GM12875 (cell line): ENCODE measurements around the gene CEBPZ.

ENCODE experiments used
- H3K4me3 ChIP-seq: one replicate; pipeline ENCODE4 v1.5.1; 2011; ENCODE audit warnings: low read depth, low read length, control low read depth
- CTCF ChIP-seq: IDR thresholded peaks from 2 replicates; pipeline ENCODE4 v1.5.1; 2011; ENCODE audit warnings: low read depth, mild to moderate bottlenecking, control low read depth, inconsistent platforms, low read length, moderate library complexity, borderline replicate concordance; ENCODE audit not compliant: insufficient read depth

The CEBPZ gene

GRCh38 chr2:37156857-37157714 lies 74.3 kb downstream of the CEBPZ start, which contains the start of gene EIF2AK2:
TSS of gene EIF2AK2 (minus strand) at chr2:37156980. CDS start at chr2:37147806, 9,174 bp downstream.
- H3K4me3 ChIP-seq, result peak within 1 kb of the TSS; percentile 62
- TF ChIP-seq CTCF, result no peak

- TF ChIP-seq CTCF, result no peak
- H3K4me3 ChIP-seq, result peak overlapping the region; percentile 62
Measured at GRCh38 chr2:37156071-37156856, 75.1 kb downstream of the CEBPZ start.

- H3K4me3 ChIP-seq, result peak overlapping the region; percentile 12
Measured at GRCh38 chr2:37154785-37155184, 76.6 kb downstream of the CEBPZ start.

GRCh38 chr2:37153224-37153623 lies 78.2 kb downstream of the CEBPZ start:
- no peak for TF ChIP-seq CTCF
- no peak overlapping the region for H3K4me3 ChIP-seq

More at GRCh38 chr2:37154785-37155184, 76.6 kb downstream of the CEBPZ start:
- no peak for TF ChIP-seq CTCF
